ENCODE measurements around the gene LDLRAD3. TPM values are rescaled to one million over a fixed set of nuclear protein-coding genes. Genes with fewer than 3 reads are reported as not detected.

The LDLRAD3 gene
- total RNA-seq, 1 experiment from 2014 or later: 15.3 TPM

- DNase-seq (no peak), ATAC-seq (no peak)
- Histone ChIP-seq H3K4me2 (ENCODE audit: low read length) (no peak overlapping the region), H3K27me3 (ENCODE audit: low read length) (no peaks in the 10 kb centered on the region), H3K9me2 (replicated peaks; ENCODE audit: low read length) (no peaks in the 10 kb centered on the region), H2AFZ (ENCODE audit: low read length) (no peak overlapping the region), H3K4me1 (ENCODE audit: insufficient read depth, low read length) (peaks cover 12% of the 10 kb centered on the region), H4K20me1 (ENCODE audit: low read length) (no peaks in the 10 kb centered on the region), H3K9me3 (ENCODE audit: low read length) (no peaks in the 10 kb centered on the region), H3K4me3 (ENCODE audit: low read length) (no peak overlapping the region), H3K79me2 (ENCODE audit: low read length) (no peaks in the 10 kb centered on the region), H3K36me3 (ENCODE audit: low read depth, low read length) (peaks cover 12% of the 10 kb centered on the region), H3K27ac (ENCODE audit: low read length) (no peak overlapping the region), H3K9ac (ENCODE audit: low read length) (no peak overlapping the region), H3F3A (ENCODE audit: low read length, unreplicated experiment) (no peaks in the 10 kb centered on the region)
- ChIA-PET CTCF (no interaction called here), POLR2A (ENCODE audit: unreplicated experiment) (no interaction called here)
- TF ChIP-seq EZH2 (IDR thresholded peaks at IDR 0.05; ENCODE audit: low read length, unreplicated experiment): no peak
- TF ChIP-seq EZH2phosphoT487 (IDR thresholded peaks at IDR 0.05; ENCODE audit: borderline replicate concordance, low read length): no peak
- TF ChIP-seq, protein P1, sequence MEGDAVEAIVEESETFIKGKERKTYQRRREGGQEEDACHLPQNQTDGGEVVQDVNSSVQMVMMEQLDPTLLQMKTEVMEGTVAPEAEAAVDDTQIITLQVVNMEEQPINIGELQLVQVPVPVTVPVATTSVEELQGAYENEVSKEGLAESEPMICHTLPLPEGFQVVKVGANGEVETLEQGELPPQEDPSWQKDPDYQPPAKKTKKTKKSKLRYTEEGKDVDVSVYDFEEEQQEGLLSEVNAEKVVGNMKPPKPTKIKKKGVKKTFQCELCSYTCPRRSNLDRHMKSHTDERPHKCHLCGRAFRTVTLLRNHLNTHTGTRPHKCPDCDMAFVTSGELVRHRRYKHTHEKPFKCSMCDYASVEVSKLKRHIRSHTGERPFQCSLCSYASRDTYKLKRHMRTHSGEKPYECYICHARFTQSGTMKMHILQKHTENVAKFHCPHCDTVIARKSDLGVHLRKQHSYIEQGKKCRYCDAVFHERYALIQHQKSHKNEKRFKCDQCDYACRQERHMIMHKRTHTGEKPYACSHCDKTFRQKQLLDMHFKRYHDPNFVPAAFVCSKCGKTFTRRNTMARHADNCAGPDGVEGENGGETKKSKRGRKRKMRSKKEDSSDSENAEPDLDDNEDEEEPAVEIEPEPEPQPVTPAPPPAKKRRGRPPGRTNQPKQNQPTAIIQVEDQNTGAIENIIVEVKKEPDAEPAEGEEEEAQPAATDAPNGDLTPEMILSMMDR (conservative IDR thresholded peaks at IDR 0.05; ENCODE audit: low read depth, low read length): no peak
- intact Hi-C loops (cut with micrococcal nuclease): no loop called here
- BruUV-seq (replicated peaks): no TSS peak
These were observed 155.1 kb downstream of the LDLRAD3 start for GRCh38 chr11:36098853-36099375.

GRCh38 chr11:36101466-36101865 lies 157.6 kb downstream of the LDLRAD3 start:
- no TSS peak for BruUV-seq (replicated peaks)
- H2AFZ ChIP-seq (ENCODE audit: low read length): no peak overlapping the region
- no peaks in the 10 kb centered on the region for H3K9me3 ChIP-seq (ENCODE audit: low read length)
- H3F3A ChIP-seq (ENCODE audit: low read length, unreplicated experiment): no peaks in the 10 kb centered on the region
- H3K79me2 ChIP-seq (ENCODE audit: low read length): no peaks in the 10 kb centered on the region
- no peaks in the 10 kb centered on the region for H3K9me2 ChIP-seq (replicated peaks; ENCODE audit: low read length)
- ChIA-PET CTCF (no interaction called here), POLR2A (ENCODE audit: unreplicated experiment) (no interaction called here)
- H3K4me3 ChIP-seq (ENCODE audit: low read length): no peak overlapping the region
- H3K27ac ChIP-seq (ENCODE audit: low read length): no peak overlapping the region
- ATAC-seq (no peak), DNase-seq (no peak)
- H3K36me3 ChIP-seq (ENCODE audit: low read depth, low read length): peaks cover 9% of the 10 kb centered on the region
- no peaks in the 10 kb centered on the region for H3K27me3 ChIP-seq (ENCODE audit: low read length)
- TF ChIP-seq EZH2 (IDR thresholded peaks at IDR 0.05; ENCODE audit: low read length, unreplicated experiment) (no peak), EZH2phosphoT487 (IDR thresholded peaks at IDR 0.05; ENCODE audit: borderline replicate concordance, low read length) (no peak)
- TF ChIP-seq, protein P1 (conservative IDR thresholded peaks at IDR 0.05; ENCODE audit: low read depth, low read length): no peak
- H3K4me2 ChIP-seq (ENCODE audit: low read length): no peak overlapping the region
- H3K4me1 ChIP-seq (ENCODE audit: insufficient read depth, low read length): peaks cover 11% of the 10 kb centered on the region
- intact Hi-C loops (cut with micrococcal nuclease): no loop called here
- H3K9ac ChIP-seq (ENCODE audit: low read length): no peak overlapping the region
- H4K20me1 ChIP-seq (ENCODE audit: low read length): no peaks in the 10 kb centered on the region

- Histone ChIP-seq H3K79me2 (ENCODE audit: low read length) (no peaks in the 10 kb centered on the region), H3K27me3 (ENCODE audit: low read length) (no peaks in the 10 kb centered on the region), H3K27ac (ENCODE audit: low read length) (no peak overlapping the region), H3K9me3 (ENCODE audit: low read length) (no peaks in the 10 kb centered on the region), H3K9ac (ENCODE audit: low read length) (no peak overlapping the region), H2AFZ (ENCODE audit: low read length) (no peak overlapping the region), H3F3A (ENCODE audit: low read length, unreplicated experiment) (no peaks in the 10 kb centered on the region), H4K20me1 (ENCODE audit: low read length) (no peaks in the 10 kb centered on the region), H3K4me1 (ENCODE audit: insufficient read depth, low read length) (no peaks in the 10 kb centered on the region), H3K9me2 (replicated peaks; ENCODE audit: low read length) (no peaks in the 10 kb centered on the region), H3K4me3 (ENCODE audit: low read length) (no peak overlapping the region), H3K36me3 (ENCODE audit: low read depth, low read length) (peaks cover 9% of the 10 kb centered on the region), H3K4me2 (ENCODE audit: low read length) (no peak overlapping the region)
- intact Hi-C loops (cut with micrococcal nuclease): no loop called here
- ChIA-PET CTCF (no interaction called here), POLR2A (ENCODE audit: unreplicated experiment) (no interaction called here)
- no TSS peak for BruUV-seq (replicated peaks)
- no peak for TF ChIP-seq EZH2phosphoT487 (IDR thresholded peaks at IDR 0.05; ENCODE audit: borderline replicate concordance, low read length)
- TF ChIP-seq EZH2 (IDR thresholded peaks at IDR 0.05; ENCODE audit: low read length, unreplicated experiment): no peak
- TF ChIP-seq, protein P1 (conservative IDR thresholded peaks at IDR 0.05; ENCODE audit: low read depth, low read length): no peak
- ATAC-seq (no peak), DNase-seq (no peak)
These were observed 159.0 kb downstream of the LDLRAD3 start for GRCh38 chr11:36102868-36103267.

All from PC-3 (cell line).